K562 (cell line): ENCODE results near the gene EPDR1. TPM values are rescaled to one million over a fixed set of nuclear protein-coding genes. Genes with fewer than 3 reads are reported as not detected.

ENCODE experiments used
- ATAC-seq: fragments of 200-7000 bp; cut with Tn5 transposase; 3 replicates; pipeline ENCODE4 v1.9.1; 2020; ENCODE audit warnings: moderate library complexity
- BruUV-seq: library from RNA; stranded (reverse); fragments of 400-500 nt; replicated peaks from 2 replicates; lab custom pipeline; 2021; lab: Mats Ljungman, UMichigan
- CTCF ChIA-PET: fragments of 300-600 bp; formaldehyde crosslinking; extraction: SDS; loops from one replicate; lab custom pipeline; 2021; ENCODE audit warnings: low intra/inter-chr PET ratio; lab: Yijun Ruan, JAX
- POLR2A ChIA-PET: fragments of 300-600, 350-650 bp; sonication (Branson Sonifier 250); formaldehyde crosslinking; extraction: SDS; loops from one replicate; lab custom pipeline; 2021; ENCODE audit warnings: antibody characterized with exemption, inconsistent platforms; lab: Yijun Ruan, JAX
- DNase-seq, 4 experiments: peaks; one replicate each; pipeline versions ENCODE4 v3.0.0 to v3.0.0-alpha.2; 2011 to 2018; ENCODE audit warnings: low spot score in 3 of 4, mixed read lengths in 3 of 4; ENCODE audit errors: extremely low read depth in 1 of 4
- FAIRE-seq: peaks from 2 replicates; lab custom pipeline; 2011; peaks lifted over from hg19 to GRCh38; lab: Jason Lieb, UNC
- H2AFZ ChIP-seq: 2 replicates; pipeline ENCODE4 v1.6.0; 2011; ENCODE audit warnings: low read depth, low read length, control low read depth, inconsistent platforms
- H3K27ac ChIP-seq: fragments of 200-600 bp; 3 replicates; pipeline ENCODE4 v1.8.0; 2011; ENCODE audit warnings: low read depth, mild to moderate bottlenecking, control low read depth, inconsistent platforms, low read length, moderate library complexity, mixed read lengths; ENCODE audit errors: extremely low read depth
- H3K27me3 ChIP-seq, 2 experiments: fragments of 300-600 bp in 1 of 2; 2 replicates in 1 of 2; 3 replicates in 1 of 2; pipeline versions ENCODE4 v1.6.0 to v1.8.0; 2011; ENCODE audit warnings: inconsistent platforms in 2 of 2, low read length in 2 of 2, mild to moderate bottlenecking in 1 of 2, mixed read lengths in 1 of 2, moderate library complexity in 1 of 2; ENCODE audit not compliant: control insufficient read depth in 2 of 2, insufficient read depth in 2 of 2
- H3K36me3 ChIP-seq: fragments of 300-600 bp; 3 replicates; pipeline ENCODE4 v1.8.0; 2011; ENCODE audit warnings: mild to moderate bottlenecking, low read length, inconsistent platforms; ENCODE audit not compliant: control insufficient read depth, insufficient read depth
- H3K4me1 ChIP-seq, 2 experiments: fragments of 200-600 bp in 1 of 2; replicated peaks in 1 of 2; 2 replicates in 1 of 2; 3 replicates in 1 of 2; pipeline versions ENCODE4 v1.5.1 to v1.8.0; 2011; ENCODE audit warnings: inconsistent platforms in 2 of 2, low read length in 2 of 2, mild to moderate bottlenecking in 1 of 2, mixed read lengths in 1 of 2, moderate library complexity in 1 of 2; ENCODE audit not compliant: control insufficient read depth in 2 of 2, insufficient read depth in 2 of 2
- H3K4me2 ChIP-seq: 2 replicates; pipeline ENCODE4 v1.6.1; 2011; ENCODE audit warnings: low read length, control low read depth, inconsistent platforms, mixed read lengths; ENCODE audit not compliant: insufficient read depth
- H3K4me3 ChIP-seq: fragments of 200-600 bp; sonication (generic), shearing (Covaris generic); 2 replicates; pipeline ENCODE4 v1.5.1; 2016; ENCODE audit warnings: control low read depth, inconsistent platforms
- H3K79me2 ChIP-seq: fragments of 200-600 bp; 3 replicates; pipeline ENCODE4 v1.8.0; 2011; ENCODE audit warnings: low read length, inconsistent platforms; ENCODE audit not compliant: control insufficient read depth, insufficient read depth
- H3K9ac ChIP-seq, 2 experiments: 2 replicates each; pipeline versions ENCODE4 v1.6.0 to v1.6.1; 2011; ENCODE audit warnings: low read depth in 2 of 2, low read length in 2 of 2, control low read depth in 1 of 2, inconsistent platforms in 1 of 2, mild to moderate bottlenecking in 1 of 2, mixed read lengths in 1 of 2; ENCODE audit not compliant: insufficient read depth in 1 of 2
- H3K9me1 ChIP-seq: one replicate; pipeline ENCODE4 v1.6.0; 2011; ENCODE audit warnings: inconsistent platforms, mild to moderate bottlenecking, low read length, moderate library complexity; ENCODE audit not compliant: control insufficient read depth, insufficient read depth
- H3K9me3 ChIP-seq: replicated peaks from 2 replicates; pipeline ENCODE4 v1.5.1; 2011; ENCODE audit warnings: low read depth, low read length, inconsistent platforms; ENCODE audit not compliant: control insufficient read depth, insufficient read depth
- H4K20me1 ChIP-seq: replicated peaks from 2 replicates; pipeline ENCODE4 v1.6.1; 2011; ENCODE audit warnings: low read length, inconsistent platforms, mixed read lengths; ENCODE audit not compliant: control insufficient read depth, insufficient read depth
- CBFA2T3 ChIP-seq: fragments of 450-650 bp; IDR thresholded peaks from 2 replicates; pipeline ENCODE4 v1.6.1; 2017
- ELF1 ChIP-seq: fragments of 200-800 bp; sonication (Bioruptor generic); IDR thresholded peaks from 2 replicates; pipeline ENCODE4 v1.6.1; 2016; ENCODE audit warnings: missing genetic modification characterization, missing compliant biosample characterization
- GATAD2A ChIP-seq: fragments of 450-650 bp; IDR thresholded peaks from 2 replicates; pipeline ENCODE4 v1.6.1; 2017
- HMG20A ChIP-seq: fragments of 450-650 bp; formaldehyde crosslinking; conservative IDR thresholded peaks from 2 replicates; pipeline ENCODE4 v1.4.0; 2020; ENCODE audit warnings: mild to moderate bottlenecking, mixed read lengths
- HMGXB4 ChIP-seq: sonication (generic); formaldehyde crosslinking; IDR thresholded peaks from 2 replicates; pipeline ENCODE4 v1.8.1; 2023; ENCODE audit warnings: mild to moderate bottlenecking, missing genetic modification reagents
- HNRNPLL ChIP-seq: fragments of 200-400 bp; formaldehyde crosslinking; IDR thresholded peaks from 2 replicates; pipeline ENCODE4 v1.6.1; 2017; ENCODE audit warnings: low read length, low read depth, mild to moderate bottlenecking; ENCODE audit not compliant: poor library complexity, severe bottlenecking
- SREBF1 ChIP-seq: fragments of 150-350 bp; IDR thresholded peaks from 2 replicates; pipeline ENCODE4 v1.6.1; 2014; ENCODE audit warnings: antibody characterized with exemption, low read depth, low read length, borderline replicate concordance
- TAF7 ChIP-seq: fragments of 450-650 bp; IDR thresholded peaks from 2 replicates; pipeline ENCODE4 v1.6.1; 2016; ENCODE audit warnings: missing genetic modification characterization, missing compliant biosample characterization
- ZNF263 ChIP-seq: sonication (generic); formaldehyde crosslinking; IDR thresholded peaks from 2 replicates; pipeline ENCODE4 v1.8.0; 2022; ENCODE audit warnings: mild to moderate bottlenecking, missing genetic modification reagents, borderline replicate concordance
- ZNF830 ChIP-seq: fragments of 250-450 bp; sonication (Bioruptor Pico); IDR thresholded peaks from 2 replicates; pipeline ENCODE4 v1.5.0; 2021; ENCODE audit warnings: mild to moderate bottlenecking
- WGBS: fragments of 100-300 bp; shearing (Covaris generic); methylation state at CpG from one replicate; pipeline ENCODE4 v1.1.6; 2016; ENCODE audit warnings: low coverage, mixed read lengths; ENCODE audit not compliant: insufficient coverage; ENCODE audit errors: missing lambda C conversion rate; 5-methylcytosine and 5-hydroxymethylcytosine counted together
- in situ Hi-C: fragments of 300-500 bp; cut with MboI; formaldehyde crosslinking; loops from 4 replicates; pipeline ENCODE4 v1.15.0; 2018; ENCODE audit warnings: inconsistent platforms, mixed read lengths
- intact Hi-C: fragments of 100-400 bp; cut with micrococcal nuclease; formaldehyde crosslinking; loops from 2 replicates; pipeline ENCODE4 v1.14.2; 2022
- polyA plus RNA-seq, 8 experiments: library from polyadenylated mRNA; depleted of rRNA in 4 of 8; stranded (reverse) in 5 of 8; unstranded in 3 of 8; fragments of >200 nt; fragmentation: Nextera tagmentation in 2 of 8; fragmentation: Illumina TruSeq in 1 of 8; extraction: Ambion mirVana in 2 of 8; extraction: Trizol in 1 of 8; gene quantifications; 2 replicates each; pipeline versions ENCODE4 v1.2.1 to v1.2.3, GENCODE V29; 2011 to 2014; ENCODE audit warnings: inconsistent platforms in 1 of 8, missing spikeins in 1 of 8
- total RNA-seq, 7 experiments: library from RNA; depleted of rRNA in 6 of 7; stranded (reverse); fragments of >200 nt in 6 of 7; fragmentation: Illumina TruSeq in 2 of 7; extraction: Trizol in 2 of 7; gene quantifications; 2 replicates each; pipeline versions ENCODE4 v1.2.1 to v1.2.3, GENCODE V29; 2011 to 2021; ENCODE audit warnings: low replicate concordance in 1 of 7

Gene EPDR1
- total and polyA plus RNA-seq, 9 of the 15 experiments (the other 6 are each of a cell fraction or from before 2014, with no cell fraction given): 0.01 to 0.11 TPM; not detected in 7

GRCh38 chr7:37957221-37957970, 37.0 kb downstream of the EPDR1 start:
- ATAC-seq: no peak
- ChIA-PET CTCF (no interaction called here), POLR2A (interaction anchor here (1.2 kb wide), 1 partner anchor 10 kb away, joined by 3 read pairs; no protein-coding TSS in a partner anchor)
- Histone ChIP-seq H4K20me1 (no peaks in the 10 kb centered on the region), H3K9ac (no peak overlapping the region), H3K4me3 (no peak overlapping the region), H2AFZ (no peak overlapping the region), H3K9me3 (no peaks in the 10 kb centered on the region), H3K27ac (no peak overlapping the region), H3K4me2 (no peak overlapping the region), H3K79me2 (no peaks in the 10 kb centered on the region), H3K9me1 (no peaks in the 10 kb centered on the region), H3K4me1 (no peaks in the 10 kb centered on the region; a peak in 1 of 5 replicates), H3K36me3 (no peaks in the 10 kb centered on the region), H3K27me3 (no peaks in the 10 kb centered on the region)
- 26% methylated on average over 9 of the region's 9 CpGs for WGBS
- no peak for DNase-seq
- no TSS peak for BruUV-seq
- in situ Hi-C loops: no loop called here
- no peak for FAIRE-seq
- intact Hi-C loops: no loop called here
- TF ChIP-seq ZNF263 (CRISPR knock-in tag) (no peak), ZNF830 (CRISPR knock-in tag) (no peak), TAF7 (no peak), HMG20A (no peak), GATAD2A (no peak), CBFA2T3 (no peak), HMGXB4 (CRISPR knock-in tag) (no peak), ELF1 (tag) (no peak), HNRNPLL (no peak), SREBF1 (no peak)
